Fibroblast of lung (primary cell): ENCODE results near the gene ANKMY1.

Source experiments
- EZH2 ChIP-seq: IDR thresholded peaks from 2 replicates; pipeline ENCODE4 v1.5.1; 2012; ENCODE audit warnings: low read length, control low read depth, mild to moderate bottlenecking; ENCODE audit errors: missing control alignments
- TF ChIP-seq, protein P1 (sequence below), 2 donors: IDR thresholded peaks in 1 of 2; conservative IDR thresholded peaks in 1 of 2; 1 replicate in 1 of 2; 2 replicates in 1 of 2; pipeline ENCODE4 v1.5.1; 2011 to 2012; ENCODE audit warnings: low read length in 2 of 2, control low read depth in 1 of 2, inconsistent platforms in 1 of 2, low read depth in 1 of 2, mild to moderate bottlenecking in 1 of 2

DNA sequence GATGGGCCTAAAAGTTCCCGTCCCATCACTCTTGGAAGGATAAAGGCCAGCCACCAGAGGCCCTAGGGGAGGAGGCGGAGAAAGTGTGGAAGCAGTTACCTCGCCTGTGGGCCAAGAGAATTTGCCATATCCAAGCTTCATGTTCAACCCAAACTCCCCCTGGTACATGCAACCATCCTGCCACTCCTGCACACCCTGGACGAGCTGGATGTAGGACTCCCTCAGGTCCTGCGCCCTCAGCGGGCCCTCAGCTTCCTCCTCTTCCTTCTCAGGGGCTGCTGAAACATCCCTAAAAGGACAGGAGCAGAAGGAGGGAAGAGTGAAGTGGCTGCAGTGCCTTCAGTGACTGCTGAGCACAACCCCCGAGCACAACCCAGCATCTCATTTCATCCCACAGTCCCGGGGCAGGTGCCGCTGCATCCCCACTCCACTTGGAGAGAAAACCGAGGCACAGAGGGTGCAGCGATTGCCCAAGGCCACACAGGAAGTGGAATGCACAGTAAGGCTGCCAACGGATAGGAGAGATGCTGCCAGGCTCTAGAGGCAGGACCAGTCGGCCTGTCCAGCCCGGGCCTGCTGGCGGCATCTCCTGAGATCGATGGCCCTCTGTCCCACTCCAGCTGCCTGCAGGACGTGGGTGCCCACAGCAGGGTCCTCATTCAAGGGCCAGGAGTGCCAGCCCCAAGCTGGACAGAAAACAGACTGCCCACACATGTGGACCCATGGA lies 2.9 kb downstream of the ANKMY1 start:
- TF ChIP-seq, protein P1, sequence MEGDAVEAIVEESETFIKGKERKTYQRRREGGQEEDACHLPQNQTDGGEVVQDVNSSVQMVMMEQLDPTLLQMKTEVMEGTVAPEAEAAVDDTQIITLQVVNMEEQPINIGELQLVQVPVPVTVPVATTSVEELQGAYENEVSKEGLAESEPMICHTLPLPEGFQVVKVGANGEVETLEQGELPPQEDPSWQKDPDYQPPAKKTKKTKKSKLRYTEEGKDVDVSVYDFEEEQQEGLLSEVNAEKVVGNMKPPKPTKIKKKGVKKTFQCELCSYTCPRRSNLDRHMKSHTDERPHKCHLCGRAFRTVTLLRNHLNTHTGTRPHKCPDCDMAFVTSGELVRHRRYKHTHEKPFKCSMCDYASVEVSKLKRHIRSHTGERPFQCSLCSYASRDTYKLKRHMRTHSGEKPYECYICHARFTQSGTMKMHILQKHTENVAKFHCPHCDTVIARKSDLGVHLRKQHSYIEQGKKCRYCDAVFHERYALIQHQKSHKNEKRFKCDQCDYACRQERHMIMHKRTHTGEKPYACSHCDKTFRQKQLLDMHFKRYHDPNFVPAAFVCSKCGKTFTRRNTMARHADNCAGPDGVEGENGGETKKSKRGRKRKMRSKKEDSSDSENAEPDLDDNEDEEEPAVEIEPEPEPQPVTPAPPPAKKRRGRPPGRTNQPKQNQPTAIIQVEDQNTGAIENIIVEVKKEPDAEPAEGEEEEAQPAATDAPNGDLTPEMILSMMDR (conservative IDR thresholded peaks at IDR 0.05 in 1 of 2, IDR thresholded peaks at IDR 0.05 in 1 of 2; ENCODE audit: low read depth in 1 of 2, low read length in 2 of 2), result no peak
- TF ChIP-seq EZH2, result no peak
